Testis (tissue), 3 donors: ENCODE data around the gene FBXO11. TPM values are rescaled to one million over a fixed set of nuclear protein-coding genes. Genes with fewer than 3 reads are reported as not detected.

Experiments used
- DNase-seq: peaks from one replicate; pipeline ENCODE4 v3.0.0-alpha.2; 2019
- H3K27ac ChIP-seq, 2 donors: fragments of 200-600 bp; sonication (generic); one replicate each; pipeline ENCODE4 v1.5.1; 2019
- H3K27me3 ChIP-seq: fragments of 200-600 bp; sonication (generic); one replicate; pipeline ENCODE4 v1.5.1; 2019
- H3K36me3 ChIP-seq: fragments of 200-600 bp; sonication (generic); one replicate; pipeline ENCODE4 v1.5.1; 2017; ENCODE audit warnings: low read depth; ENCODE audit errors: missing control alignments
- H3K4me1 ChIP-seq: fragments of 200-600 bp; sonication (generic); one replicate; pipeline ENCODE4 v1.5.1; 2019
- H3K4me3 ChIP-seq, 2 donors: fragments of 200-600 bp; sonication (generic); one replicate each; pipeline ENCODE4 v1.5.1; 2017 to 2019
- H3K9me3 ChIP-seq: fragments of 200-600 bp; sonication (generic); one replicate; pipeline ENCODE4 v1.5.1; 2017
- CTCF ChIP-seq, 3 experiments: fragments of 450-650 bp in 2 of 3; fragments of 200-600 bp in 1 of 3; sonication (generic) in 1 of 3; IDR thresholded peaks; one replicate each; pipeline ENCODE4 v1.5.1; 2016 to 2019; ENCODE audit warnings: antibody characterized with exemption in 3 of 3, mild to moderate bottlenecking in 2 of 3, moderate library complexity in 1 of 3
- POLR2A ChIP-seq: fragments of 450-650 bp; IDR thresholded peaks from one replicate; pipeline ENCODE4 v1.6.1; 2017; ENCODE audit warnings: antibody characterized with exemption, mild to moderate bottlenecking, moderate library complexity
- WGBS, 2 donors: methylation state at CpG; one replicate each; pipeline ENCODE4 v1.1.5; 2018; 5-methylcytosine and 5-hydroxymethylcytosine counted together
- intact Hi-C: fragments of 100-400 bp; cut with DNase I; formaldehyde crosslinking; loops from one replicate; pipeline ENCODE4 v1.15.1; 2023; ENCODE audit warnings: low total_unique reads
- polyA plus RNA-seq: library from polyadenylated mRNA; stranded (reverse); fragments of 350-450 nt; fragmentation: Illumina TruSeq; extraction: RNeasy Lipid Tissue Mini Kit (QIAGEN cat#74804); gene quantifications from one replicate; pipeline ENCODE4 v1.2.3, GENCODE V29; 2014; ENCODE audit warnings: low read depth, low replicate concordance; ENCODE audit not compliant: insufficient read depth
- total RNA-seq, 2 donors: library from RNA; depleted of rRNA; stranded (reverse); fragments of >200 nt; gene quantifications; one replicate each; pipeline ENCODE4 v1.2.3, GENCODE V29; 2016

FBXO11 gene
- total and polyA plus RNA-seq, 3 donors from 2014 or later: 87.6 to 101 (median 96.0) TPM

- H3K9me3 ChIP-seq: no peaks in the 10 kb centered on the region
- peaks cover under 1% of the 10 kb centered on the region for H3K4me1 ChIP-seq
- TF ChIP-seq CTCF (IDR thresholded peaks at IDR 0.05) (no peak), POLR2A (no peak)
- no peak overlapping the region for H3K4me3 ChIP-seq
- H3K27me3 ChIP-seq: no peaks in the 10 kb centered on the region
- no peaks in the 10 kb centered on the region for H3K36me3 ChIP-seq
- no peak overlapping the region for H3K27ac ChIP-seq
- 81 to 84% methylated on average over 2 of the region's 2 CpGs for WGBS, 2 donors
- intact Hi-C loops: no loop called here
- DNase-seq: no peak
Observed at GRCh38 chr2:47888581-47889280, 17.6 kb downstream of the FBXO11 start.

- H3K27me3 ChIP-seq: no peaks in the 10 kb centered on the region
- no peak overlapping the region for H3K4me3 ChIP-seq
- intact Hi-C loops: no loop called here
- 93 to 96% methylated on average over 1 of the region's 1 CpG for whole genome bisulfite sequencing, 2 donors
- no peaks in the 10 kb centered on the region for H3K9me3 ChIP-seq
- TF ChIP-seq POLR2A (no peak), CTCF (IDR thresholded peaks at IDR 0.05) (no peak)
- H3K4me1 ChIP-seq: no peaks in the 10 kb centered on the region
- H3K36me3 ChIP-seq: no peaks in the 10 kb centered on the region
- H3K27ac ChIP-seq: no peak overlapping the region
- no peak for DNase-seq
Observed at GRCh38 chr2:47876912-47877311, 29.4 kb downstream of the FBXO11 start.

GRCh38 chr2:47872941-47873340, 33.4 kb downstream of the FBXO11 start:
- DNase-seq: no peak
- H3K27ac ChIP-seq: no peak overlapping the region
- H3K4me1 ChIP-seq: peaks cover 13% of the 10 kb centered on the region
- no peaks in the 10 kb centered on the region for H3K36me3 ChIP-seq
- TF ChIP-seq POLR2A (no peak), CTCF (IDR thresholded peaks at IDR 0.05) (no peak)
- no peaks in the 10 kb centered on the region for H3K27me3 ChIP-seq
- no peak overlapping the region for H3K4me3 ChIP-seq
- intact Hi-C loops: no loop called here
- 62 to 74% methylated on average over 2 of the region's 2 CpGs for WGBS, 2 donors
- H3K9me3 ChIP-seq: no peaks in the 10 kb centered on the region

GRCh38 chr2:47870641-47871540, 35.4 kb downstream of the FBXO11 start:
- no peak for TF ChIP-seq CTCF (IDR thresholded peaks at IDR 0.05)
- TF ChIP-seq POLR2A: no peak
- no peak overlapping the region for H3K27ac ChIP-seq

More at GRCh38 chr2:47870641-47871540, 35.4 kb downstream of the FBXO11 start:
- H3K4me3 ChIP-seq: no peak overlapping the region
- intact Hi-C loops: no loop called here
- no peaks in the 10 kb centered on the region for H3K36me3 ChIP-seq
- 92 to 95% methylated on average over 7 of the region's 7 CpGs for WGBS, 2 donors
- H3K4me1 ChIP-seq: peaks cover 13% of the 10 kb centered on the region
- DNase-seq: no peak
- no peaks in the 10 kb centered on the region for H3K27me3 ChIP-seq
- H3K9me3 ChIP-seq: no peaks in the 10 kb centered on the region
